Measurements from ENCODE around the gene SRPK2.

DNA sequence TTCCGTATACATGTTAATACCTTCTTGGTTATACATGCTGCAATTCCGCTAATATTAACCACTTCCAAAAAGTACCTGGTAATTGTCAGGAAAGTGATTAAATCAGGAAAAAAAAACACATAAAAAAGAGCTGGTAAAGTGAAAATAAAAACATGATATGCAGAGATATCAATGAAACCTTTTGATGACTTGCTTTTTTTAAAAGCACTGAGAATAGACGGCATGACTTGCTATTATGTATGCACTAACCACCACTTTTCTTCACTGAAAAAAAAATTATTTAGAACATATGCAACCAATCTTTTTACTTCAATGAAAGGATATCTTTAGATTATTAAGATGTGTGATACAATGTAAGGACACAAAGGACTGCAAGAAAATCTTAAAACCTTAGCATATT is 211.7 kb downstream of the SRPK2 start:
- TF ChIP-seq, protein P1, sequence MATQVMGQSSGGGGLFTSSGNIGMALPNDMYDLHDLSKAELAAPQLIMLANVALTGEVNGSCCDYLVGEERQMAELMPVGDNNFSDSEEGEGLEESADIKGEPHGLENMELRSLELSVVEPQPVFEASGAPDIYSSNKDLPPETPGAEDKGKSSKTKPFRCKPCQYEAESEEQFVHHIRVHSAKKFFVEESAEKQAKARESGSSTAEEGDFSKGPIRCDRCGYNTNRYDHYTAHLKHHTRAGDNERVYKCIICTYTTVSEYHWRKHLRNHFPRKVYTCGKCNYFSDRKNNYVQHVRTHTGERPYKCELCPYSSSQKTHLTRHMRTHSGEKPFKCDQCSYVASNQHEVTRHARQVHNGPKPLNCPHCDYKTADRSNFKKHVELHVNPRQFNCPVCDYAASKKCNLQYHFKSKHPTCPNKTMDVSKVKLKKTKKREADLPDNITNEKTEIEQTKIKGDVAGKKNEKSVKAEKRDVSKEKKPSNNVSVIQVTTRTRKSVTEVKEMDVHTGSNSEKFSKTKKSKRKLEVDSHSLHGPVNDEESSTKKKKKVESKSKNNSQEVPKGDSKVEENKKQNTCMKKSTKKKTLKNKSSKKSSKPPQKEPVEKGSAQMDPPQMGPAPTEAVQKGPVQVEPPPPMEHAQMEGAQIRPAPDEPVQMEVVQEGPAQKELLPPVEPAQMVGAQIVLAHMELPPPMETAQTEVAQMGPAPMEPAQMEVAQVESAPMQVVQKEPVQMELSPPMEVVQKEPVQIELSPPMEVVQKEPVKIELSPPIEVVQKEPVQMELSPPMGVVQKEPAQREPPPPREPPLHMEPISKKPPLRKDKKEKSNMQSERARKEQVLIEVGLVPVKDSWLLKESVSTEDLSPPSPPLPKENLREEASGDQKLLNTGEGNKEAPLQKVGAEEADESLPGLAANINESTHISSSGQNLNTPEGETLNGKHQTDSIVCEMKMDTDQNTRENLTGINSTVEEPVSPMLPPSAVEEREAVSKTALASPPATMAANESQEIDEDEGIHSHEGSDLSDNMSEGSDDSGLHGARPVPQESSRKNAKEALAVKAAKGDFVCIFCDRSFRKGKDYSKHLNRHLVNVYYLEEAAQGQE (IDR thresholded peaks at IDR 0.05; ENCODE audit: low read depth, low read length): no peak
- TF ChIP-seq POLR2AphosphoS5 (IDR thresholded peaks at IDR 0.05; ENCODE audit: low read depth, low read length): no peak
- TF ChIP-seq MEF2A (IDR thresholded peaks at IDR 0.05; ENCODE audit: borderline replicate concordance, low read depth): no peak

Data from SK-N-SH (cell line).